Islet precursor cell (in vitro differentiated cells): ENCODE data around the gene TGM2.

ENCODE experiments used
- DNase-seq: peaks from one replicate; pipeline ENCODE4 v3.0.0-alpha.2; 2018

TGM2 gene

GRCh38 chr20:38165089-38165965 lies at the start of gene TGM2:
Gene TGM2 (minus strand): TSS chr20:38165270. CDS start chr20:38165198, 72 bp downstream.
- peak; percentile 90 for DNase-seq

GRCh38 chr20:38214256-38215193 lies 49.5 kb upstream of the TGM2 start:
- peak; percentile 54 for DNase-seq

GRCh38 chr20:38213607-38213940 lies 48.5 kb upstream of the TGM2 start:
- DNase-seq, result no peak

GRCh38 chr20:38212806-38213606 lies 47.9 kb upstream of the TGM2 start:
- DNase-seq, result peak; percentile 51

- peak; percentile 32 for DNase-seq
These were observed 46.4 kb upstream of the TGM2 start for GRCh38 chr20:38211200-38212097.

- DNase-seq, result peak; percentile 37
These were observed 45.7 kb upstream of the TGM2 start for GRCh38 chr20:38210741-38211140.

- DNase-seq, result peak; percentile 22
These were observed 44.8 kb upstream of the TGM2 start for GRCh38 chr20:38209736-38210405.

- peak; percentile 53 for DNase-seq
These were observed 44.1 kb upstream of the TGM2 start for GRCh38 chr20:38209054-38209675.

- DNase-seq, result no peak
These were observed 43.5 kb upstream of the TGM2 start for GRCh38 chr20:38208523-38208922.

GRCh38 chr20:38208088-38208487 lies 43.0 kb upstream of the TGM2 start:
- peak; percentile 46 for DNase-seq

GRCh38 chr20:38207621-38208020 lies 42.6 kb upstream of the TGM2 start:
- no peak for DNase-seq

- no peak for DNase-seq
These were observed 39.9 kb upstream of the TGM2 start for GRCh38 chr20:38205001-38205400.

GRCh38 chr20:38203981-38204357 lies 38.9 kb upstream of the TGM2 start:
- peak; percentile 14 for DNase-seq

- peak; percentile 50 for DNase-seq
These were observed 38.4 kb upstream of the TGM2 start for GRCh38 chr20:38203337-38203980.

- DNase-seq, result peak; percentile 51
These were observed 37.9 kb upstream of the TGM2 start for GRCh38 chr20:38202982-38203293.

- DNase-seq, result peak; percentile 43
These were observed 37.3 kb upstream of the TGM2 start for GRCh38 chr20:38202153-38202981.

GRCh38 chr20:38201356-38201755 lies 36.3 kb upstream of the TGM2 start:
- peak; percentile 98 for DNase-seq

GRCh38 chr20:38200646-38201045 lies 35.6 kb upstream of the TGM2 start:
- DNase-seq, result peak; percentile 30
